ENCODE results near the gene DHRS2.
"Not testable (repeated sequence)": the region's sequence is repeated elsewhere in the genome, so short reads cannot be mapped to it uniquely, and the experiment has no call there.

DHRS2 gene

DNA sequence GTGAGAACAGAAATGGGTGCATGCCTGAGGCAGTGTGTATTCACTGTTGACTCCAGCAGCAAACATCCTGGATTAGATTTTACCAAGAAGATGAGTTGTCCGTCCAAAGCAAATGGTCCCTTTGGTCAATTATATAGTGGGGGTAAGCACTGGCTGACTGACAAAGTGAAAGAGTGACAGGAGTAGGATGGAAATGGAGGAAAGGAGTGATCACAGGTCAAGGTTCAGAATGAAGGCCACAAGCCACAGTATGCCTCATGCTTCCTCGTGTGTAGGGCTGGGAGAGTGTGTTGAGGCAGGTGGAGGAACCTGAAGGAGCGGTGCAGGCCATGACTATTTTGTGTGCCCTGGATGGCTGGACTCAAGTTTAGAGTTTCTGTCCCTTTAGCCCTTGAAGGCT is 14.3 kb downstream of the DHRS2 start:
- no peak for DNase-seq

DNA sequence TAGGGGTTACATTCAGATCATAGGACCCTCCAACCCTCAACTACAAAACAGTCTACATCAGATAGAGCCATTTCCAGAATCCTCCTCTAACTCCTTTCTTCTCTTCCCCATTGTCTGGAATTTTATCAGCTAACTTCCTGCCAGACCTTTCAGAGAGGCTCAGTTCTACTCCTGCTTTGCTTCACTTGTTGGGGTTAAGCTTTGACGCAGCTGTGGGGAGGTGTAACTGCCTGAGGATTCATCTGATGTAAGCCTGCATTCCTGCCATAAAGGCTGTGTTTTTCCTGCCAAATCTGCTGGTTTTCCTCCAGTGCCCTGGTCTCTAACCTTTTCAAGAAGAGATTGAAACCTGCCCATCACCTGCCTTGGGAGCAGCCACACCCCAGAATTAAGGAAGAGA is 16.9 kb downstream of the DHRS2 start:
- DNase-seq: no peak

DNA sequence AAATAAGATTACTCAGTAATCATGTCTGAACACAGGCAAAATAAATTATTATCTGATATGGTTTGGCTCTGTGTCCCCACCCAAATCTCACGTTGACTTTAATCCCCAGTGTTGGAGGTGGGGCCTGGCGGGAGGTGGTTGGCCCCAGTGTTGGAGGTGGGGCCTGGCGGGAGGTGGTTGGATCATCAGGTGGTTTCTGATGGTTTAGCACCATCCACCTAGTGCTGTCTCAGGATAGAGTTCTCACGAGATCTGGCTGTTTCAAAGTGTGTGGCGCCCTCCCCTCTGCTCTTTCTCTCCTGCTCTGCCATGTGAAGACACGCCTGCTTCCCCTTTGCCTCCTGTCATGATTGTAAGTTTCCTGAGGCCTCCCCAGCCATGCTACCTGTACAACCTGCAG is 18.1 kb downstream of the DHRS2 start:
- DNase-seq: no peak

DNA sequence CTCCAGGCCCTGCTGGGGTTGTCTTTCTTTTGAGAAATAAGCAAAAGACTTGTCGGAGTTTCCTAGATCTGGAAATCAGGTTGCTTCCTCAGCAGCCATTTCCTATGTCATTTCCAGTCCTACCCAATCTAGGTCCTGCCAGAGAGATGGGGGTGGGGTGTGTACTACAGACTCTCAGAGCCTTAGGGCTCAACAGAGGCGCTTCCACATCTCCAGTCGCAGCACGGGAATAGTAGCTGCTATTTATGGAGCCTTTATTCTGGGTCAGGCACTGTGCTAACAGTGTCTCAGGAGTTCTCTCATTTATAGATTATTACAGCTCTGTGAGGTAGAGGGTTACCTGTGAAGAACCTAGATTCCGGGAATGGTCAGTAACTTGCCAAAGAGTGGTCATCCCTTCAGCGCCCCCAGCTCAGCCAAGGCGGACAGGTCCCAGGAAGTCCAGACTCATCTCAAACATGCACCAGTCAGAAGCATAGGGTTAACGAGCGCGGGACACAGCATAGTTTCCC is 21.9 kb downstream of the DHRS2 start:
- peak in 2 of 3 donors; percentile 18 to 21 for DNase-seq

DNA sequence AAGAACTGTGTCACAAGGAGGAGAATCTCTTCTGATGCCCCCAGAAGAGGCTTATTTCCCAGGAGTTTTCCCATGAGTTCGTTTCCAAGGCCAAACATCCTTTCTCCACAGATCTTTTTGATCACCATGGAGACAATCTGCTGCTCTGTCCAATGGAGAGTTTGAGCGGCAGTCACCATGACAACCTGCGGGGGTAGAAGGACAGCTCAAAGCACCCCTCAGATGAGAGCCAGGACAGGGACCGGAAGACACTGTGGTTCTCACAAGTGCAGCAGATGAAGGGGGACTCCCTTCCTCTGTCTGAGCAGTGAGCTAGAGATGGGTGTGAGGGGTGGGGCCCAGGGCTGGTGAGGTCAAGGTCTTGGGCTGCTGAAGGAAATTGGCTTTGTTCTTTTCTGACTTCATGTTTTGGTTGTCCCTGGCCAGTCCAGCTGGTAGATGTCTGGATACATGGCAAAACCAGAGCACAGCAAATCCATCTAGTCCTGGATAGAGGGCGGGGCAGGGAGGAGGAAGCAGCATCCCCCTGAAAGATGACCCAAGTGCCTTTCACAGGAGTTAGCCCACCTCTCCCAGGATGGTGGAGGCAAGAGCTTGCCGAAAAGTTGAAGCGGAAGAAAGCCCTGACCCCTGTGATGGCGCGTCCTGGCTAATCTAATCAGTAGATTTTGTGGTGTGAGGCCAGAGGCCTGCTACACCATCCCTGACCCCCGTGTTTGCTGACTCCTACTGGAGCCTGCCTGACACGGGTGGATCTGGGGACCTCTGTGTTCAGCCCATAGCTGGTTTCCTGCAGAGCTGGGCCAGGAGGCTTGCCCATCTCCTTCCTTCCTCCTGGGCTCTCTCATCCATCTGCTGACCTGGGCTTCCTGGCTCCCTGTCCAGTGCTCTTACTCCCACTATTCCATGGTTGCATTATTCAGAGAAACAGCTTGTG is 24.4 kb downstream of the DHRS2 start:
- DNase-seq: no peak

DNA sequence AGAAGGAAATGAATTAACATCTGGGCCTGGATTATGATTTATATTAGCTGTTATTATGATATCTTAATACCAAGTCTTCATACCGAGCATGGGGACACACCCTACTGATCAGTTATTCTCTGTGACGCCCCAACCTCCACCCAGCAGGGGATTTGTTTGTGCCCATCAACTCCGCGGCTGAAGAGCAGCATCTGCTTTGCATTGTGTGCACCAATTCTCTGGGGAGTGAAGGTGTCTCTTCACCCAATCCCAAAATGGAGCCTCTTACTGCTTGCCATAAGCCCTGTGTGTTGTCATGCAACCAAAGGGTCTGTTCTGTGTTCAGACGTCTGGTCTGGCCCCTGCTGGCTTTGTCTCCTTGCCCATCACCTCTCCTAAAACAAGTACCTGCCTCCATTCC is 25.4 kb downstream of the DHRS2 start:
- DNase-seq: no peak

DNA sequence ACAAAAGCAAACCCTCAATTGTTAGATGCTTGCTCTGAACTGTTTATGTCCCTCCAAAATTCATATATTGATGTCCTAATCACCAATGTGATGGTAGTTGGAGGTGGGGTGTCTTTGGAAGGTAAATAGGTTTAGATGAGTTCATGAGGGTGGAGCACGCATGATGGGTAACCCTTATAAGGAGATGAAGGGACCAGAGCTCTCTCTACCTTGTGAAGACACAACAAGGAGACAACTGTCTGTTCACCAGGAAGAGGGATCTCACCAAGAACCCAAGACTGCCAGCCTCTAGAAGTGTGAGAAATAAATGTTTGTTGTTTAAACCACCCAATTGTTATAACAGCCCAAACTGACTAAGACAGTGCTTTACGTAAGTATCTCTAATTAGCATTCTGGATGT is 27.0 kb downstream of the DHRS2 start:
- no peak for DNase-seq

DNA sequence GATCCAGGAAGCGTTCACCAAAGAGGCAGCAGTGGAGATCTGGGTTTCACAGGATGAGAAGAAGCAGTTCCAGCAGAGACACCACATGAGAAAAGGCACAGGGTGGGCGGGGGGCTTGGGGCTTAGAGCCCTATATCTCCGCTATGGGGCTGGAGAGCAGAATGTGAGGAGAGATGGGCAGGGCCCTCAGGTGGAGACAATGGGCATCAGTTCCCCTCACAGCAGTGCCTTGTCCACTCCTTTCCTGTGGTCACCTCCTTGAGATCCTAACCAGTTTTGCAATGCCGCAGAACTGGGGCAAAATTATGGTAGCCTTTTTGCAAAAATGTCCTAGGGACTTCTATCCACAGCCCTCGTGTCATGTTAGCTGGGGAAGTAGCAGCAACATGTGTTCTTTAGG is 27.5 kb downstream of the DHRS2 start:
- no peak for DNase-seq

DNA sequence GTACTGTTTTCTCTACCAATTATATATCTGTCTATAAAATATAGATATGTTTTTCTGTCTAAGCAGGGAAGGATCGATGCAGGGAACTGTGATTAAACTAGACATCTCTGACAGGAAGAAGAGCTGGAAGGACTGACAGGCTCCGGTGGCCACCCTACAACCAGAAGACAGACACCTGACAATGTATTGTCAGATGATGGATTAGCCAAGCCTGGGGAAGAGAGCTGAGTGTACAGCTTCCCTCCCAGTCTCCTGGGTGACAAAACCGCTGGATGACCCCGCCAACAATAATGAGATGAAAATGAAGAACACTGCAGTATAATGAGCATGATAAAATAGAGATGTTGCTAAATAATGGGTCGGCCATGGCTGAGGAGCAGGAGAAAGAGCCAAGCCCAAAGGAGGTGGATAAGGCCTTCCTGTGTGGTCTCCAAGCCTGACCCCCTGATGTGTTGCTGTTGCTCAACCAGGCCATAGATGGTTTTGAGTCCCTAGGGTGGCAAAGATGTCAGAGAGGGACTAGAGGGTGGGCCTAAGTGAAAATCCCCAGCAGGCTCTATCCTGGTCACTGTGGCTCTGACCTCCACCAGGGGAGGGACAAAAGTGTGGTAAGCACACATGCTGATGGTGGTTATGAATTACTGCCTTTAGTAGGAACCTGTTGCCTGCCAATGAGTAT is 28.2 kb downstream of the DHRS2 start:
- no peak for DNase-seq

DNA sequence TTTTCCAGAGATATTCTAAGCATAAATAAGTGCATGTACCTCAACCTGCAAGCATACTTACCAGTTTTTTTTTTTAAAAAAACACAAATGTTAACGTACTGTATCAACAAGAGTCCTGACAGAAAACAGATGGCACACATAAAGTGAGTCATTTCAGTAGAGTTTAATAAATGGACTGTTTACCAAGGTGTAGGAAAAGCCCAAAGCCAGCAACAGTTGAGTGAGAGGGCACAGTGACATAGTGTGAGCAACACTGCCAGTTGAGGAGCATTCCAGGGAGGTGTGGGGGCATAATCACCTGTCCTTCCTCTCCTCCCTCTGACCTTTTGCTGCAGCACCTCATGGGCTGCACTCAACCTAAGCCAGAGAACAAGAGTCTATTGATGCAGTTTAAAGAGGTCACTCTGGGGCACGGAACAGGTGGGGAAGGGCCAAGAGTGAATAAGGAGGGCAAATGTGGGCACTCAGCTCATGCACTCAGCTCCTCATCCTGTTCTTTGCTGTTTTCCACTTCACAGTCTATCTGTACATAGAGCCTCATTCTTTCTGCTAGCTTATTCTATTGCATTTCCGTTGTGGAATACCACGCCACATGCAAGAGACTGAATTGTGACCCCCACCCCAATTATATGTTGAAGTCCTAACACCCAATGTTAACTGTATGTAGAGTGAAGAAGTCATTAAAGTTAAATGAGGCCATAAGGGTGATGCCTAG is 29.3 kb downstream of the DHRS2 start:
- DNase-seq: no peak

DNA sequence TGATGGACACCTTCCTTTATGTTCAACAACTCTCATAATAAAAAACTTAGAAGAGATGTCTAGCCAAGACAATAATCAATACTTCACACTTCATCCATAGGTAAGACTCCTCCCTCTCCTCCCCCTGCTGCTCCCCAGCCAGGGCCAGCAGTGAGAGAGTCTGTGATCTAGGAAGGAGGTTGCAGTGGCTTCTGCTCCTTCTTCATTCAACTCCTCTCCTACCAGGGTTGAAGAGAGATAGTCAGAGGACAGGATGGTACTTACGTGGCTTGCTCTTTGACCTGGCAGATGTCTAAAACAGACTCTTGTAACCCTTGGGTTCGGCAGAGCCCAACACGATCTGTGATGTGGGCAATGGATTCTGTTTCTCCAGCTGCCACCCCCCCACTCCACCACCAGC is 31.0 kb downstream of the DHRS2 start:
- no peak for DNase-seq

DNA sequence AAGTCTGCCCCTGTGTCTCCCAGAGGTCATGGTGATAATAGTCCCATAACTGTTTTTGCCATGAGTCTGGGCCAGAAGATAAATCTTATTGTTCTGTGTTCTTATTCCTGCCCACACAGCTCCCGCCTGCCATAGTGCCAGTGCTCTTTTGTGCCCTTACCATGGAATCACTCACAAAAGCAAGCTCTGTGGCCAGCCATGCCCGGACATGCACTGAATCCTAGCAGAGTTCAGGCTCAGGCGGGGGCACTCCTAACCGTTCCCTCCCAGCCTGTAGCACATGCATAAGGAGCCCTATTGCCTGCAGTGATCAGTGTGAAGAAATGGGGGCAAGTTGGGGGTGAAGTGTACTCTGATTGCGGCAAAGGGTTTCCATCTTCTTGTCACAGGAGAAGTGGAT is 33.3 kb downstream of the DHRS2 start:
- no peak for DNase-seq

DNA sequence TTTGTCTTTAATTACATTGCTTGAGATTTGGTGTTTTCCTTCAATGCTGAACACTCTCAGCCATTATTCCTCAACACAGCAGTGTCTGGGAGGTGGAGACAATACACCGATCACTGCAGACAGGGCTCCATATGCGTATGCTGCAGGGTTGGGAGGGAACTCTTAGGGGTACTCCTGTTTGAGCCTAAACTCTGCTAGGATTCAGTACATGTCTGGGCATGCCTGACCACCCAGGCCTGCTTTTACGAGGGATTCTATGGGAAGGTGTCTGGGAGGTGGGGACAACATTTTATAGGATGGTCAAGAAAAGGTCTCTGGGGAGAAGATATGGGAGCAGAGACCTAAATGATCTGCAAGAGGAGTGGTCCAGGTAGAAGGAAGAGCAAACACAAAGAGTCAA is 34.3 kb downstream of the DHRS2 start:
- no peak for DNase-seq

DNA sequence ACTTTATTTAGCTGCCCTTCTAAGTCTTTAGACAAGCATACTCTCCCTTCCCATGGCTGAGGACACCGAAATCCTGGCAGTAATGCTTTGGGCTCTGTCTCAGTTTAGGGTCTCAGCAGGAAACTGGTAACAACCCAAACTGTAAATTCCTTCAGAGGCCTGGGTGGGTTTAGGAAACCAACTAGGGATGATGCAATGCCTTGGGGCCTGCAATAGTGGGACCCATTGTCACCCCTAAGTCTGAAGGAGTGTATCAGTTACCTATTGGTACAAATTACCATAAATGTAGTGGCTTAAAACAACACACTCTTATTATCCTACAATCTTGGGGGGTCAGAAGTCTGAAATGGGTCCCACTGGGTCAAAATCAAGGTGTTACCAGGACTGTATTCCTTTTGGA is 36.0 kb downstream of the DHRS2 start:
- DNase-seq: no peak

DNA sequence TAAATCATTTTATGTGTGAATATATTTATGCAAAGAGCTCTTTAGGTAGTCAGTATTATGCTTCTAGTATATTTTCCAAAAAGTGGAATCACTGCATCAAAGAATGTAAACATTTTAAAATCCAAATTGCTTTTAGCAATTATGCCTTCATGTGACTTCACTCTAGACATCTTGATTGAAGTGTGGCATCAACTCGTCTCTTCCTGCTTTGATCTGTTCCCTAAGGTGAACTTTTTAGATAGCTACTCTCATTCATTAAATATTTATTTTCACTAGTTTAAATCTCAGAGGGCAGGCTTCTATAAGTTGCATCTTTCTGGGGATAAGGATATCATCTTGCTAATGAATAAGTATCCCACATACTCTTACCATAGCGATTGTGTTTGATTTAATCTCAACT is 39.2 kb downstream of the DHRS2 start:
- no peak for DNase-seq

DNA sequence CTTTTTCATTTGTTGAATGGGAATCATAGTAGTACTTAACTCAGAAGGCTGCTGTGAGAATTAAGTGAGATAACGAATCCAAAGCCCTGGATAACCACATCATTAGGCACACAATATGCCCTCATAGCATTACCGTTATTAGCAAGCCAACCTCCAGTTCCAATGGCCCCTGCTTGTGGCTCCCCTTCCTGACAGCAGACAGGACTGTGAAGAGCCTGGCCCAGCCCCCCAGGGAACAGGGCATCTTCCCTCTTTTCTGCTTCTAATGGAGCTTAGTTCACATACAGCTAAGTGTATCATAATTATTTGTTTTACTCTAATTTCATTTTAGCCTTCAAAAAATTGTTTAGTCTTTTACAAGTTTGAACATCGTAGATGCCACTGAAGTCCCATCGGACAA is 39.7 kb downstream of the DHRS2 start:
- no peak for DNase-seq

DNA sequence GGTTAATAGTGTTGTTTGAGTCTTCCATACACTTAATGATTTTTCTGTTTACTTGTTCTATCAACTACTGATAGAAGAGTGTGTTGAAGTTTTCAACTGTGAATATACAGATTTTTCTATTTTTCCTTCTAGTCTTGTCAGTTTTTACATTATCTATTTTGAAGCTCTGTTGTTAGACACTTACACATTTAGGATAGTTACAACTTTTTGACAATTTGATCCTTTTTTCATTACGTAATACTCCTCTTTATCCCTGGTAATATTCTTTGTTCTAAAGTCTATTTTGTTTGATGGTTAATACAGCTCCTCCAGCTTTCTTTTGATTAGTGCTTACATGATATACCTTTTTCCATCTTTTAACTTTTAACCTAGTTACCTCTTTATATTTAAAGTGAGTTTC is 45.2 kb downstream of the DHRS2 start:
- no peak for DNase-seq

DNA sequence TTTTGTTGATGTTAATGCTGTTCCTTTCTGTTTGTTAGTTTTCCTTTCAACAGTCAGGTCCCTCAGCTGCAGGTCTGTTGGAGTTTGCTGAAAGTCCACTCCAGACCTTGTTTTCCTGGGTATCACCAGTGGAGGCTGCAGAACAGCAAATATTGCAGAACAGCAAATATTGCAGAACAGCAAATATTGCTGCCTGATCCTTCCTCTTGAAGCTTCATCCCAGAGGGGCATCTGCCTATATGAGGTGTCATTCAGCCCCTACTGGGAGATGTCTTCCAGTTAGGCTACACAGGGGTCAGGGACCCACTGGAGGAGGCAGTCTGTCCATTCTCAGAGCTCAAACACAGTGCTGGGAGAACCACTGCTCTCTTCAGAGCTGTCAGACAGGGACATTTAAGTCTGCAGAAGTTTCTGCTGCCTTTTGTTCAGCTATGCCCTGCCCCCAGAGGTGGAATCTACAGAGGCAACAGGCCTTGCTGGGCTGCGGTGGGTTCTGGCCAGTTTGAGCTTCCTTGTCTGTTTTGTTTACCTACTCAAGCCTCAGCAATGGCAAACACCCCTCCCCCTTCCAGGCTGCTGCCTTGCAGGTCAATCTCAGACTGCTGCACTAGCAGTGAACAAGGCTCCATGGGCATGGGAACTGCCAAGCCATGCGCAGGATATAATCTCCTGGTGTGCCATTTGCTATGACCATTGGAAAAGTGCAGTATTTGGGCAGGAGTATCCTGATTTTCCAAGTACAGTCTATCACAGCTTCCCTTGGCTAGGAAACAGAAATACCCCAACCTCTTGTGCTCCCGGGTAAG is 53.7 kb downstream of the DHRS2 start:
- not testable (repeated sequence) for DNase-seq

DNA sequence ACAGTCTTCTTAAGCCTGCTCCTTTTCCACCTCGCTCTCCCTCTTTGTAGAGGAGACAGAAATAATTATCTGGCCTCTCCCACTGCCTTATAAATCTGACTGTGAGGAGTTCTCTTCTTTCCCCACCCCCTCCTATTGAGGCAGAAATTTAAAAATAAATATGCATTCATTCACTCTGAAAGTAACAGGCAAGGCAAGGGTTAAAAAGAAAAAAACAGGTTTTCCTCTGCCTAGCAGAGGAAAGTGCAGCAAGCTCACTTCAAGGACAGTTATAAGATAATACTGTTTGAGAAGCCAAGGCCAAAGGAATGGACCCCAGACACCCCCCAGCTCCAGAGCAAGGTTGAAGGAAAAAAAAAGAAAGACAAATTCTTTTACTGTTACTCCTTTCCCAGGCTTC is 56.3 kb downstream of the DHRS2 start:
- DNase-seq: no peak

DNA sequence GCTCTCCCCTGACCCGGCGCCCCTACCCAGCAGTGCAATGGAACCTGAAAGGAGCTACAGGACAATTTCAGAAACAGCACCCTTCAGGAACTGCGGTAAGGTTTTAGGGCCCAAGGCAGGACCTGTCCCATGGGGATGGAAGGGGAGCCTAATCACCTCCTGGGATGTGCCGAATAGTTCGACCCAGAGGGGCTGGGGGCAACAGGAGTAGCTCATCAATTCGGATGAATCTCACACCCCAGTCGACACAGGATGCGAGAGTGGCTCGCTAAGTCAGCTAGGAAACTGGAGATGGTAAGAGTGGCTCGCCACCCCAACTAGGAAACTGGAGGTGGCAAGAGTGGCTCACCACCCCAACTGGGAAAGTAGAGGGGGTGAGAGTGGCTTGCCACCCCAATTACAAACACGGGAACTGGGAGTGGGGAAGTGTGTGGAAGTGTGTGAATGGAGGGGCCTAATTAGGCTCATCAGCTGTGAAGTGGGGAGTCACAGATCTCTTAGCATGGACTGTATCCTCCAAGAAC is 57.1 kb downstream of the DHRS2 start:
- no peak for DNase-seq

DNA sequence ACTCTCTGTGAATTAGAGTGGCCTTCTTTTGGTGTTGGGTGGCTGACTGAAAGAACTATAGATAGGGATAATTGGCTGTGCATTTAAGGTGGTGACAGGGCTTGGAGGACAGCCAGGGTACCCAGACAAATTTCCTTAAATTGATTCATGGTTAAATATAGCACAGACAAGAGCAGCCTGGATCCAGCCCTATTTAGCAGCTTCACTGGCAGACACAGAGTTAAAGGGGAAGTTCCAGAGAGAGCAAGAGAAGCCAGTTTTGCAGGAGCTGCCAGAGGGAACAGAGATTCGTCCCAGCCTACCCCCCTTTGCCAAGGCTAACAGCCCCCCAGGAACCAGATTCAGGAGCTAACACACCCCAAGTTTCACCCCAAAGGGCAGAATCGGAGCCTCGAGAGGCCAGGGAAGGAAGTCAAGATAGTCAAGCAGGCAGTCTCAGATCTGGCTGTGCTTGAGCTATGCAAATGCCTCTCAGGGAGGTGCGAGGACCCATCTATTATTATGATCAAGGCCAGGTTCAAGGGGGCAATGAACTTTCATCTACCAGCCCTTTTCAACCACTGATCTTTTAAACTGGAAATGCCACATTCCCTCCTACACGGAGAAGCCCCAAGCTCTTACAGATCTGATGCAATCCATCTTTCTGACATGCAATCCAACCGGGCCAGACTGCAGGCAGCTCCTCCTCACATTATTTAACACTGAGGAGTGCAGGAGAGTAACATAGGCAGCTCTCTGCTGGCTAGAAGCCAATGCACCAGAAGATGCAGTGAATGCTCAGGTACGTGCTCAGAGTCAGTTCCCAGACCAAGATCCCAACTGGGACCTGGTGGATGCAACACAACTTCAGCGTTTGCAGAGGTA is 58.2 kb downstream of the DHRS2 start:
- peak; percentile 36 to 61 (median 55) for DNase-seq
